Liver (tissue), 9 donors: ENCODE results near the gene SELENOH. TPM values are rescaled to one million over a fixed set of nuclear protein-coding genes. Genes with fewer than 3 reads are reported as not detected.

Experiments
- DNase-seq: peaks from one replicate; pipeline ENCODE4 v3.0.0-alpha.2; 2017; ENCODE audit warnings: low spot score
- H3K27ac ChIP-seq, 2 donors: one replicate each; pipeline ENCODE4 v1.7.0; 2013; ENCODE audit warnings: inconsistent platforms in 2 of 2, low read length in 2 of 2, control low read depth in 1 of 2, low read depth in 1 of 2, mild to moderate bottlenecking in 1 of 2
- H3K27me3 ChIP-seq, 4 donors: one replicate each; pipeline versions ENCODE4 v1.6.1 to v1.7.0; 2013; ENCODE audit warnings: low read length in 3 of 4, inconsistent platforms in 1 of 4, mild to moderate bottlenecking in 1 of 4, moderate library complexity in 1 of 4; ENCODE audit not compliant: control insufficient read depth in 4 of 4, insufficient read depth in 4 of 4
- H3K36me3 ChIP-seq, 4 donors: one replicate each; pipeline versions ENCODE4 v1.6.1 to v1.7.0; 2013; ENCODE audit warnings: low read length in 3 of 4, mild to moderate bottlenecking in 3 of 4, low read depth in 1 of 4, moderate library complexity in 1 of 4; ENCODE audit not compliant: control insufficient read depth in 4 of 4, insufficient read depth in 3 of 4
- H3K4me1 ChIP-seq, 4 donors: one replicate each; pipeline versions ENCODE4 v1.6.1 to v1.7.0; 2013; ENCODE audit warnings: low read length in 3 of 4, mild to moderate bottlenecking in 3 of 4, moderate library complexity in 1 of 4; ENCODE audit not compliant: control insufficient read depth in 4 of 4, insufficient read depth in 4 of 4
- H3K4me3 ChIP-seq, 3 donors: one replicate each; pipeline versions ENCODE4 v1.6.1 to v1.7.0; 2013; ENCODE audit warnings: low read length in 3 of 3, control low read depth in 1 of 3, low read depth in 1 of 3, mild to moderate bottlenecking in 1 of 3
- H3K9ac ChIP-seq, 2 donors: one replicate each; pipeline ENCODE4 v1.7.0; 2013; ENCODE audit warnings: low read length in 2 of 2, mild to moderate bottlenecking in 2 of 2, moderate library complexity in 2 of 2, control low read depth in 1 of 2, low read depth in 1 of 2
- H3K9me3 ChIP-seq, 4 donors: one replicate each; pipeline versions ENCODE4 v1.6.1 to v1.7.0; 2013; ENCODE audit warnings: low read length in 3 of 4; ENCODE audit not compliant: control insufficient read depth in 4 of 4
- ATF3 ChIP-seq: IDR thresholded peaks from 2 replicates; pipeline ENCODE4 v1.6.1; 2016; ENCODE audit warnings: antibody characterized with exemption
- CTCF ChIP-seq: fragments of 150-350 bp; IDR thresholded peaks from 2 replicates; pipeline ENCODE4 v1.5.1; 2017; ENCODE audit warnings: improper control_type of control experiment, low read depth, low read length; ENCODE audit not compliant: missing input control
- EGR1 ChIP-seq, 2 donors: IDR thresholded peaks; 2 replicates each; pipeline ENCODE4 v1.6.1; 2016 to 2018; ENCODE audit warnings: antibody characterized with exemption in 2 of 2, low read depth in 2 of 2
- FOXA1 ChIP-seq: IDR thresholded peaks from 2 replicates; pipeline ENCODE4 v1.6.1; 2016; ENCODE audit warnings: antibody characterized with exemption
- FOXA2 ChIP-seq: IDR thresholded peaks from 2 replicates; pipeline ENCODE4 v1.6.1; 2016; ENCODE audit warnings: antibody characterized with exemption
- GABPA ChIP-seq, 2 donors: IDR thresholded peaks in 1 of 2; conservative IDR thresholded peaks in 1 of 2; 2 replicates each; pipeline ENCODE4 v1.6.1; 2016; ENCODE audit warnings: antibody characterized with exemption in 2 of 2, mild to moderate bottlenecking in 1 of 2, moderate library complexity in 1 of 2
- HNF4A ChIP-seq, 2 donors: conservative IDR thresholded peaks; 2 replicates each; pipeline ENCODE4 v1.6.1; 2016; ENCODE audit warnings: antibody characterized with exemption in 2 of 2, mild to moderate bottlenecking in 2 of 2
- HNF4G ChIP-seq: IDR thresholded peaks from 2 replicates; pipeline ENCODE4 v1.6.1; 2016; ENCODE audit warnings: antibody characterized with exemption
- JUND ChIP-seq, 2 donors: IDR thresholded peaks; 2 replicates each; pipeline ENCODE4 v1.6.1; 2016; ENCODE audit warnings: antibody characterized with exemption in 2 of 2
- MAX ChIP-seq: IDR thresholded peaks from 2 replicates; pipeline ENCODE4 v1.6.1; 2016; ENCODE audit warnings: antibody characterized with exemption
- NR2F2 ChIP-seq: IDR thresholded peaks from 2 replicates; pipeline ENCODE4 v1.6.1; 2016; ENCODE audit warnings: antibody characterized with exemption
- RAD21 ChIP-seq, 2 donors: IDR thresholded peaks; 2 replicates each; pipeline ENCODE4 v1.6.1; 2016; ENCODE audit warnings: antibody characterized with exemption in 2 of 2, mild to moderate bottlenecking in 2 of 2
- RXRA ChIP-seq, 2 donors: IDR thresholded peaks; 2 replicates each; pipeline ENCODE4 v1.6.1; 2017 to 2018; ENCODE audit warnings: antibody characterized with exemption in 2 of 2, mild to moderate bottlenecking in 1 of 2
- SP1 ChIP-seq: IDR thresholded peaks from 2 replicates; pipeline ENCODE4 v1.6.1; 2018; ENCODE audit warnings: antibody characterized with exemption, mild to moderate bottlenecking
- TAF1 ChIP-seq: conservative IDR thresholded peaks from 2 replicates; pipeline ENCODE4 v1.6.1; 2016; ENCODE audit warnings: antibody characterized with exemption, mild to moderate bottlenecking
- YY1 ChIP-seq: IDR thresholded peaks from 2 replicates; pipeline ENCODE4 v1.6.1; 2016; ENCODE audit warnings: antibody characterized with exemption, mild to moderate bottlenecking
- ZBTB33 ChIP-seq: IDR thresholded peaks from 2 replicates; pipeline ENCODE4 v1.6.1; 2016; ENCODE audit warnings: antibody characterized with exemption
- WGBS: extraction: QIAGEN DNeasy Blood & Tissue Kit; methylation state at CpG from one replicate; pipeline ENCODE4 v1.1.7; 2013; 5-methylcytosine and 5-hydroxymethylcytosine counted together
- polyA plus RNA-seq, 2 donors: library from polyadenylated mRNA; stranded (reverse) in 1 of 2; unstranded in 1 of 2; fragments of 200-250 nt in 1 of 2; fragments of >200 nt in 1 of 2; fragmentation: Nextera tagmentation in 1 of 2; extraction: Ambion mirVana in 1 of 2; gene quantifications; one replicate each; pipeline versions ENCODE4 v1.2.1 to v1.2.3, GENCODE V29; 2013 to 2015
- total RNA-seq, 2 donors: library from RNA; depleted of rRNA; stranded (reverse); fragments of >200 nt; gene quantifications; one replicate each; pipeline ENCODE4 v1.2.3, GENCODE V29; 2014
- donor health status: healthy.
- donor health status: healthy.
- donor health status: healthy.
- donor health status: healthy.
- donor health status: healthy.

Gene SELENOH
- total and polyA plus RNA-seq, 4 donors: 42.2 to 129 (median 71.4) TPM

GRCh38 chr11:57770793-57771192 lies 29.5 kb downstream of the SELENOH start:
- H3K27me3 ChIP-seq: no peaks in the 10 kb centered on the region
- 3% methylated on average over 1 of the region's 1 CpG for WGBS
- TF ChIP-seq EGR1 (IDR thresholded peaks at IDR 0.05; ENCODE audit: low read depth in 2 of 2): peak in 1 of 2 donors; percentile 31
- peak; percentile 47 for TF ChIP-seq SP1
- TF ChIP-seq ATF3: no peak
- TF ChIP-seq MAX: no peak
- peak; percentile 69 for TF ChIP-seq YY1
- no peak for TF ChIP-seq FOXA2
- peak; percentile 7 to 19 for TF ChIP-seq RAD21 (IDR thresholded peaks at IDR 0.05)
- peak; percentile 18 for TF ChIP-seq NR2F2
- peak in 1 of 2 donors; percentile 34 for TF ChIP-seq GABPA (IDR thresholded peaks at IDR 0.05 in 1 of 2, conservative IDR thresholded peaks at IDR 0.05 in 1 of 2)
- TF ChIP-seq RXRA (IDR thresholded peaks at IDR 0.05): peak; percentile 65 to 80
- TF ChIP-seq ZBTB33: peak; percentile 16
- no peak for TF ChIP-seq TAF1
- TF ChIP-seq JUND (IDR thresholded peaks at IDR 0.05): peak in 1 of 2 donors; percentile 32
- no peak for TF ChIP-seq CTCF
- no peak for TF ChIP-seq FOXA1
- no peak for TF ChIP-seq HNF4G
- TF ChIP-seq HNF4A (conservative IDR thresholded peaks at IDR 0.05): peak; percentile 48 to 66
- no peak overlapping the region for H3K9ac ChIP-seq
- H3K9me3 ChIP-seq: no peaks in the 10 kb centered on the region
- H3K4me1 ChIP-seq: peaks cover 15 to 55% (median 50%) of the 10 kb centered on the region in 4 donors
- peak overlapping the region in 1 of 2 donors; percentile 11 for H3K27ac ChIP-seq
- H3K4me3 ChIP-seq: no peak overlapping the region
- DNase-seq: no peak
- H3K36me3 ChIP-seq: no peaks in the 10 kb centered on the region

GRCh38 chr11:57771365-57771764 lies 30.1 kb downstream of the SELENOH start:
- Histone ChIP-seq H3K4me1 (peaks cover 15 to 59% (median 51%) of the 10 kb centered on the region in 4 donors), H3K27ac (no peak overlapping the region), H3K9me3 (no peaks in the 10 kb centered on the region), H3K27me3 (no peaks in the 10 kb centered on the region), H3K36me3 (no peaks in the 10 kb centered on the region), H3K9ac (no peak overlapping the region), H3K4me3 (no peak overlapping the region)
- 96% methylated on average over 3 of the region's 3 CpGs for WGBS
- TF ChIP-seq HNF4A (conservative IDR thresholded peaks at IDR 0.05): no peak
- no peak for TF ChIP-seq NR2F2
- no peak for TF ChIP-seq JUND (IDR thresholded peaks at IDR 0.05)
- TF ChIP-seq GABPA (IDR thresholded peaks at IDR 0.05 in 1 of 2, conservative IDR thresholded peaks at IDR 0.05 in 1 of 2): no peak
- no peak for TF ChIP-seq FOXA1
- TF ChIP-seq ZBTB33: no peak
- TF ChIP-seq CTCF: no peak
- TF ChIP-seq ATF3: no peak
- TF ChIP-seq YY1: no peak
- TF ChIP-seq SP1: no peak
- DNase-seq: no peak
